Measurements from ENCODE around the gene RAP1GAP. TPM values are rescaled to one million over a fixed set of nuclear protein-coding genes. Genes with fewer than 3 reads are reported as not detected.

The RAP1GAP gene
- total and polyA plus RNA-seq, 7 donors: 0.04 to 0.57 (median 0.21) TPM; not detected in 2

DNA sequence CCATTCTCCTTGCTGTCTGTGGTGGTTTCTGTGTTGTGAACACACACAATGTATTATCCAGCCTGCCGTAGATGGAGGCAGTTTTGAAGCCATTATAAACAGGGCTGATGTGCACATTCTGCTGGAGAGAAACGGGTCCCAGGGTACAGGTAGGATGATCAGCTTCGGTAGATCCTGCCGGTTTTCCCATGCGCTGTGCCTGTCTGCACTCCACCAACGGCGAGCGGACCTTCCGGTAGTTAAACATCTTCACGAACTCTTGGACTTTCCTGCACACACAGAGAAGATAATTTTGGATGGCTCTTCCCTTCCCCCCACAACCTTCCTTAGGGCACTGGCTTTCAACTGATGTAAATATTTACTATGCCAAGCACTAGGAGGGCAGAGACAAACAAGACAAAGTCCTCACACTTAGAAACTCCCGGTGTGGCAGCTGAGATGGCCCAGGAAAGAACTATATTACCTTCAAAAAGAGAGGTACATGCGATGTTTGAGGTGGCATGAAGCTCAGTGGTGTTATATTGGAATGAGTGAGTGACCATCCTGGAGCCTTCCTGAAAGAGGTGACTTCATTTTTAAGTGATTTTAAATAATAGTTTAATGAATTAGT, 118.2 kb downstream of the RAP1GAP start:
- Histone ChIP-seq H3K4me3 (no peak overlapping the region), H3K4me1 (no peaks in the 10 kb centered on the region), H3K9me3 (no peaks in the 10 kb centered on the region), H3K36me3 (ENCODE audit: insufficient read depth in 1 of 2, low read depth in 1 of 2) (no peaks in the 10 kb centered on the region), H3K27ac (no peak overlapping the region), H3K27me3 (ENCODE audit: insufficient read depth in 3 of 3, low read length in 2 of 3) (peaks cover 0 to 20% (median 2%) of the 10 kb centered on the region in 3 donors)
- ATAC-seq (no peak), DNase-seq (no peak)
- 77 to 85% (median 80%) methylated on average over 12 of the region's 12 CpGs for WGBS, 3 donors
- TF ChIP-seq, protein P1, sequence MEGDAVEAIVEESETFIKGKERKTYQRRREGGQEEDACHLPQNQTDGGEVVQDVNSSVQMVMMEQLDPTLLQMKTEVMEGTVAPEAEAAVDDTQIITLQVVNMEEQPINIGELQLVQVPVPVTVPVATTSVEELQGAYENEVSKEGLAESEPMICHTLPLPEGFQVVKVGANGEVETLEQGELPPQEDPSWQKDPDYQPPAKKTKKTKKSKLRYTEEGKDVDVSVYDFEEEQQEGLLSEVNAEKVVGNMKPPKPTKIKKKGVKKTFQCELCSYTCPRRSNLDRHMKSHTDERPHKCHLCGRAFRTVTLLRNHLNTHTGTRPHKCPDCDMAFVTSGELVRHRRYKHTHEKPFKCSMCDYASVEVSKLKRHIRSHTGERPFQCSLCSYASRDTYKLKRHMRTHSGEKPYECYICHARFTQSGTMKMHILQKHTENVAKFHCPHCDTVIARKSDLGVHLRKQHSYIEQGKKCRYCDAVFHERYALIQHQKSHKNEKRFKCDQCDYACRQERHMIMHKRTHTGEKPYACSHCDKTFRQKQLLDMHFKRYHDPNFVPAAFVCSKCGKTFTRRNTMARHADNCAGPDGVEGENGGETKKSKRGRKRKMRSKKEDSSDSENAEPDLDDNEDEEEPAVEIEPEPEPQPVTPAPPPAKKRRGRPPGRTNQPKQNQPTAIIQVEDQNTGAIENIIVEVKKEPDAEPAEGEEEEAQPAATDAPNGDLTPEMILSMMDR (IDR thresholded peaks at IDR 0.05): no peak
- intact Hi-C loops (cut with DNase I): no loop called here

DNA sequence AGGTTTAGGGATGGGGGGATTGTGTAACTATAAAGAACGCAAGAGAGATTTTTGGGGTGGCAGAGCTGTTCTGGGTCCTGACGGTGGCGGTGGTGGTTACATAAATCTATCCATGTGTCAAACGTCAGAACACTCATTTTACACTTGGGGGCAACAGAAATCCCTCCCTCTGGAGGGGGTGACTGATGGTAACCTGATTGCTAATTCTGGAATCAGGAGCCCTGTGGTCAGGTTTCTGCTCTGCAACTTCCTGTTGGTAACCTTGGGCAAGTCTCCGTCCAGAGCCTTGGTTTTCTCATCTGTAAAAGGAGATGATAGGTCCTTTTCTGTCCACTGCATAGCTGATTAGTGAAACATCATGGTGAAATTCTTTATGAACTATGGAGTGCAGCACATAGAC, 119.1 kb downstream of the RAP1GAP start:
- H3K36me3 ChIP-seq (ENCODE audit: insufficient read depth in 1 of 2, low read depth in 1 of 2): no peaks in the 10 kb centered on the region
- H3K27ac ChIP-seq: no peak overlapping the region
- no peaks in the 10 kb centered on the region for H3K9me3 ChIP-seq
- ATAC-seq (no peak), DNase-seq (no peak)
- TF ChIP-seq, protein P1 (IDR thresholded peaks at IDR 0.05): no peak
- WGBS, 3 donors: 47 to 62% (median 53%) methylated on average over 5 of the region's 5 CpGs
- peaks cover 0 to 20% (median 2%) of the 10 kb centered on the region in 3 donors for H3K27me3 ChIP-seq (ENCODE audit: insufficient read depth in 3 of 3, low read length in 2 of 3)
- no peak overlapping the region for H3K4me3 ChIP-seq
- H3K4me1 ChIP-seq: no peaks in the 10 kb centered on the region
- intact Hi-C loops (cut with DNase I): no loop called here

DNA sequence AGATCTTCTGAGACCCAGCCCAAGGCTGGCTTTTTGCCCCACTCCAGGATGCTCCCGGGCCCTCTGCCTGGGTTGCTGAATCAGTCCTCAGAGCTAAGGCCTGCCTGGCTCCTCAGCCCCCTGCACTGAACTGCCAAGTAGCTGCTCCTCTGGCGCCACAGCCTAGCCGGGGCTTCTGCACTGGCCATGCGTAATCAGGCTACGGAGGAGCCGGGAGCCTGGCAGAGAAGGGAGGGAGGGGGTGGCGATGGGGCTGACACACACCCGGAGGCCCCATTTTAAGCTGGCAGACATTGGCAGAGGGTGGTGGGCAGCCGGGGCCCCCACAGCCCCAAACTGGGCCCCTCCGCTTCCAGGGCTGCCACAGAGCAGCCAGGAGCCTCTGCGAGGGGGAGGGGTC, 121.3 kb downstream of the RAP1GAP start:
- 58 to 63% (median 62%) methylated on average over 5 to 11 of the region's 11 CpGs for WGBS, 3 donors
- Histone ChIP-seq H3K27ac (no peak overlapping the region), H3K36me3 (ENCODE audit: insufficient read depth in 1 of 2, low read depth in 1 of 2) (no peaks in the 10 kb centered on the region), H3K4me3 (no peak overlapping the region), H3K27me3 (ENCODE audit: insufficient read depth in 3 of 3, low read length in 2 of 3) (peaks cover 0 to 8% (median 2%) of the 10 kb centered on the region in 3 donors), H3K4me1 (no peaks in the 10 kb centered on the region), H3K9me3 (no peaks in the 10 kb centered on the region)
- TF ChIP-seq, protein P1 (IDR thresholded peaks at IDR 0.05): no peak
- no peak for ATAC-seq
- intact Hi-C loops (cut with DNase I): no loop called here
- DNase-seq: no peak

Other genes starting within 250 kb of the RAP1GAP start
- 1 to 10 TPM in 2 of 4 donors, under 1 TPM in 2; 0.79 to 1.9 (median 1.3) TPM for gene NBPF3, start 229.2 kb downstream of the RAP1GAP start, total RNA-seq
- gene NBPF3, start 229.2 kb downstream of the RAP1GAP start, polyA plus RNA-seq: under 1 TPM; 0.10 to 0.96 (median 0.63) TPM
- 1 to 10 TPM; 1.3 to 2.0 (median 1.5) TPM for gene ALPL, start 159.9 kb downstream of the RAP1GAP start, total RNA-seq
- gene ALPL, start 159.9 kb downstream of the RAP1GAP start, polyA plus RNA-seq: under 1 TPM; 0.73 to 0.96 (median 0.82) TPM
- gene USP48, start 113.8 kb upstream of the RAP1GAP start, total RNA-seq: 10 to 100 TPM; 20.3 to 35.9 (median 21.4) TPM
- gene USP48, start 113.8 kb upstream of the RAP1GAP start, polyA plus RNA-seq: 10 to 100 TPM in 2 of 3 donors, 1 to 10 TPM in 1; 9.7 to 19.9 (median 13.0) TPM
- under 1 TPM in 1 of 4 donors, not detected in 3; 0.04 TPM for gene LDLRAD2, start 142.9 kb upstream of the RAP1GAP start, total RNA-seq
- 1 to 10 TPM in 2 of 3 donors, under 1 TPM in 1; 0.48 to 1.7 (median 1.1) TPM for gene LDLRAD2, start 142.9 kb upstream of the RAP1GAP start, polyA plus RNA-seq

Data from psoas muscle (tissue), 8 donors.